Activated T-helper 1 cell treated with anti-CD3 and anti-CD28 coated beads, Interleukin-2, amount 50 U/mL, for 16 hours (primary cell): Measurements from ENCODE around the gene CAMTA1.

Source experiments
- DNase-seq, 2 donors: peaks; one replicate each; pipeline ENCODE4 v3.0.0-alpha.2; 2020; ENCODE audit warnings: low read depth in 1 of 2, low spot score in 1 of 2

CAMTA1 gene

DNA sequence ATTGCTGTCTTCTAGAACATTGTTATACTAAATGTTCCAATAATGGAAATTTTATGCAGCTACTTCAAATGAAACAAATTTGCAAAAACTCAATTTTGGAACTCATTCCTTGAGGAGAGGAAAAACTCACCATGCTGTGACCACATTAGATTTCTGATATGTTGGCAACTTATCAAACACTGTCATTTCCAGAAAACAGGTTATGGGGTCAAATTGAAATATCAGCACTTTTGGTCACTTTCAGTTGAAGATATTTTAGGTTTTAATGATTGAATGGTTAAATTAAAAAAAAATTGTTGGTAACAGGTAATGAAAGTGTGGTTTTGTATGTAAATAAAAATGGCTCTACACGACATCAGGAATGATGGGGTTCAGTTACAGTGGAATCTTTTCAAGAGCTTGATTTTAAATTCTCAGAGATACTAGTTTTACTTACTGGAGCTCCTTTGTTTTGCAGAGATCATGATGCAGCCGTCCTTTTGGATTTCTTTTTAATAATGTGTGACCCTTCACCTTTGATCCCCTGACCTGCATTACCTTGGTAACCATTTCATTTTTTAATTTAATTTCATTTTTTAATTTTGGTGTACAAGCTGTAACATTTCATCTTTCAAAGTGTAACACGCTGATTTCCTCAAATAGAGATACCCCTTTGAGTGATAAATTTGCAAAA is 86.2 kb downstream of the CAMTA1 start:
- no peak for DNase-seq

DNA sequence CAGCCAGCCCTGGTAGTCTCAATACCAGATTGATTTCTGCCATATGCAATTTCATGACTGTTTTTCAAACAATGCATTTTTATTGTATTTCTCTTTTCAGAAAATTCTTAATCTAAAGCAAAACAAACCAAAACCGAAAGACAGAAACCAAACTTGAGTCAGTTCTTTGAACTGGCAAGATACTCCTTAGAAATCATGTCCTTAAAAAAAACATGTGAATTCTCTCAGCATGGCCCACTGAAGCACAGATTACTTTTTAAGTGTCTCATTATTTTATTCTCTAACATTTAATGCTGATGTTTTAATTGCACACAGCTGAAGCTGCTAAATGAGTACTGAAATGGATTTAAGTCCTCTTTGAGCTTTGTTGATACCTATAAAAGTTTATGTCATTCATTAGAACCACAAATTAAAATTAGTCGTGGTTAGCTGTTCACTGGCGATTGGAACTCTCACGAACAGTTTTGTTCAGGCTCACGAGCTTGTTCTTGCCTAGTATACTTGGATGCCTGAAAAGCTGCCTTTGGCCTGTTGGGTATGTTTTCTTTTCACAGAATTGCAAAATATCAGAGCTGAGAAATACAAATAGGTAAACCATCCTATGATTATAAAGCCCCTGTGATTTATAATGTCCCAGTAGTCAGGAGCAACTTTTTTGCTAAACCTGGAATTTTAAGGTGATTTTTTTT is 87.5 kb downstream of the CAMTA1 start:
- DNase-seq, result no peak

DNA sequence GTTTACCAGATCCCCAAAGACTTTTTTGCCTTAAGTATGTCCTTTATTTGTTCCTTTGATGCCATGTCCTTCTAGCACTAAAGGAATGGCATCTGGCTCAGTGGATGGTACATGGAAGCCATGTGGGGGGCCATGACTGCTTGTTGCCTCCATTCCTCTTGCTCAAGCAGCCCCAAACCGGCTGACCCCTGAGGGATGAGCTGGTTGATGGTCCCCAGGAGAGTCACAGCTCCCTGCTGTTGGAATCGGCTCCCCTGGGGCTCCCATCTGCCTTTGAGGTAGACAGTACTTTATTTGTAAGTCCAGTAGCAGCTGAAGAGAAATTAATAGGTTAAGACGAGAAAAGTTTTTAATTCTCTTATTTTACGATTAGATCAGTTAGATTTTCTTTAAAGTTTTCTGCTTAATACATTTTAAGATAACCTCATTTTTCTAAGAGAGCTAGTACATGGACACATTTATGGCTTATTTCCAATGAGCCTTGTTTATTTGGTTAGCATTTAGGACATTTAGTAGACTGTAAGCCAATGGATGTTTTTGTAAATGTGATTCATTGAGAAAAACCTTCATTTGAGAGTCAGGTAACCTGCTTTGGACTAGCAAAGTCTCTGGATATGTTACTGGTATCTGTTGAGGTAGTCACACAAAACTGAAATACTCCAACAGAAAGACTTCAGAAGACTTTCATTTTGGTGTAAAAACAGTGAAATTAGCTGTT is 88.2 kb downstream of the CAMTA1 start:
- no peak for DNase-seq

DNA sequence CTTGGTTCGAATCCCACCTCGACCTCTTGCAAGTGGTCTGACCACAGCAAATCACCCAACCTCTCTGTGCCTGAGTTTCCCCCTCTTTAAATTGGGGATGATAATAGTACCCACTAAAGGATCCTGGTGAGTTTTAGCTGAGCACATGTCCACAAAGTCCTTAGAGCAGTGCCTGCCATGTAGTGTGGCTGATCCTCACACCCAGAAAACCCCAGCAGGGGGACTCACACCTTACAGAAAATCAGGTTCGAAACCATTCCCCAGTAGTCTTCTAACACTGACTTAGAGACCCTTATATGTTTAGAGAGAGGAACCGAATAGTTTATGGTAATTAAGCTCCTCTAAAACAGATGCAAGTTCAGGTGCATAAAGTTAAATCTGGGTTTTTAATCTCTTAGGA is 89.0 kb downstream of the CAMTA1 start:
- no peak for DNase-seq

DNA sequence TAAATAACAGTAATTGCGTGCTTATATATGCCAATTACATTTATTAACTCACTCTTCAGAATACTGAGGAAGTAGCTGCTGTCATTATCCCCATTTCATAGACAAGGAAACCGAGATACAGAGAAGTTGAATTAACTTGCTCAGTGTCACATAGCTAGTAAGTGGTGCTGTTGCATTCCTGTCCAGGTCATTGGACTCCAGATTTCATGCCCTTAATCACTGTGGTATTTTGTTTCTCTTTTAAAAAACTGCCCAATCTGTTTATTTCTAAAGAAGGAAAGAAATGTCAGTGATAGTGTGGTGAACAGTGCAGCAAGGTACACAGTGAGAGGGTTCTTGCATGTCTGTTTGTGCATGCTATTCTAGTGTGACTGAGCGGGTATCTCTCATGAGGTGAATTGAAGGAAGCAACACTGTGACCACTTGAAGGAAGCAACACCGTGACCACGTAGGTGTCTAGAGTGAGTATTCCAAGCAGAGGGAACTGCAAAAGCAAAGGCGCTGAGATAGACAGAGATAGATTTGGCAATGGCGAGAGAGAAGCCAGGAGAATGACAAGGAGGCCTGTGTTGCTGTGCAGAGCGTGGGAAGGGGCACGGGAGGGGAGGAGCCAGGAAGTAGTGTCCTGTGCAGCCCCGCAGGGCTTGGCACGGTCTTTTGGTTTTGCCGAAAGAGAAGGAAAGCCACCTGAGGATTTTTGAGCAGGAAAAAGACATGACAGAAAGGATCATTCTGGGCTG is 95.9 kb downstream of the CAMTA1 start:
- DNase-seq, result no peak

DNA sequence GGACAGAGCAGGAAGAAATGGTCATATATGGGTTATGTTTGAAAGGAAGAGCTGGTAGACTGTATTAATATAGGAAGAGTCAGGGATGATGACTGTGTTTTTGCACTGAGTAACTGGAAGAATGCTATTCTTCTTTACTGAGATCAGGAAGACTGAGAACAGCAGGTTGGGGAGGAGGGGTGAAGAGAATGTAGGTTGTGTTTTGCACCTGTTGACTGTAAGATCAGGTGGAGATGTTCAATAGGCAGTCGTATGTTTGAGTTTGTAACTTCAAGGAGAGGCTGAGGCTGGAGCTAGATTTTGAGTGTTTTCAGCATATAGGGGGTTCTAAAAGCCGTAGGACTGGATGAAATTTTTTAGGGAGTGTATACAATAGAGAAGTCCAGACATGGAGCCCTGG is 97.2 kb downstream of the CAMTA1 start:
- no peak for DNase-seq

DNA sequence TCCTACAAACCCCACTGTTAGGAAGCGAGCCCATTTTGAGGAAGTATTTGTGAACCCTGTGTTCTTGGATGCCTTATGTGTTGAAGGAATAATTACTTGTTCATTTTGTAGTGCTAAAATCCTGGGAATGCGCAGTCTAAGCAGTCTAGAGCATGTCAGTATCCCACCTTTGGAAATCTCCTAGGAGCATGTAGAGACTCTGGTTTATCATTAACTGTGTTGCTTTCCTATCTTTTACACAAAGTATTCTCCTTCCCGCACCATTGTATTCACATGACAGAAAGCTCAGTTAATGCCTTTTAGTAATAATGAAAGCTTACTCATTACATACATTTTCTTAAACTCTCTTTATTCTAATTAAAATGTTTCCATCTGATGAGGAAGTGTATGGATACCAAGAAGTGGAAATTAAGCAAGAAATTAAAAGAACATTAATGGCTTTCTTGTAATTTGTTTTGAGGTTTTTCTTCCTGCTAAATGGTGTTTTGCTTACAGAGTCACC is 99.4 kb downstream of the CAMTA1 start:
- no peak for DNase-seq

DNA sequence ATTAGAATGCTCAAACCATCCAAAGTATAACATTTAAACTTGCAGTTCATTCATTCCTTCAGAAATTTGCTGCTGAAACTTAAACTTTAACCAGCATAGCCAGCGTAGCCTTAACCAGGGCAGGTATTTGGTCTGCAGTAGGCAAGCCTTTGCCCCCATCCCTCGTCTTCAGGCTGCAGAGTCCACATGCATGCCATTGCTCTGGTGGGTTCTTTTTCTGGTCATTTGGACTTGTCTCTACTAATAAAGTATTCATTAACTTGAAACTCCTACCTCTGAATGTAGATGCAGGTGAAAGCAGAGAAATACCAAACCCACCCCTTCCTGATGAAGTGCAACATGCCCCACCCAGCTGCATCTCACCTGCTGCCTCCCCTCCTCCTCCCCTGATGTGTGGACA is 100.2 kb downstream of the CAMTA1 start:
- no peak for DNase-seq

DNA sequence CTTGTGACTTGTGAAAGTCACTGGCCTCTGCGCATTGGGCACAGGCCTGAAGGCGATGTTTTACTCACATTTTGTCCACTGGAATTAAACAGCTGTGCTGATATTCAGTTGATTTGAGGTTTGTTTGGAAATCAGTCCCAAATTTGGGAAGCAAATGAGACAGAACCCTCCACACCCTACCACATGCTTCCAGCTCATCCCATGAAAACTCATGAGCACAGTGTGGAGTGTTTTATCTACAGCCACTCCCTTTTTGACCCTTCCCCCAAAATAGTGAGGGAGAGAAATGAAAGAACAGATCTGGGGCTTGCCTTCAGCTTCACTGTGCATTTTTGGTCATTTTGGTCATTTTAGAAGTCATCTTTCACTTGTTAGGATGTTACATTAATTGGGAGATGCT is 101.3 kb downstream of the CAMTA1 start:
- DNase-seq, result no peak

DNA sequence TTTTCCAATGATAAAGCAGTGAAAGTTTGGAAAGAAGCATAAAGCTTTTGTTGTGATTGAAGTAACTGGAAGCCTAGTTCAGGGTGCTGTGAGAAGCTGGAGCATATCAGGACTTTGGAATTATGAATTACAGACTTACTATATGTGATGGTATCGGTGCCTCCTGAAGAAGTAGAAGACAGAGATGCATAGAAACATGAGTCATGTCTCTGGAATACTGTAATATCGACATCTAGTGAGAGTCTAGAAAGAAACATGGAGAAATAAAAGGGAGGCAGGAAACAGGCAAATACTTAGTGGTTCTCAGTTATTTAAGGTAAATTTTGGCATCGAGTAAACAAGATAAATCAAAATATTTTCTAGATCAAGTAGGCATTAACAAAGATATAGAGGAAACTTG is 103.0 kb downstream of the CAMTA1 start:
- no peak for DNase-seq

DNA sequence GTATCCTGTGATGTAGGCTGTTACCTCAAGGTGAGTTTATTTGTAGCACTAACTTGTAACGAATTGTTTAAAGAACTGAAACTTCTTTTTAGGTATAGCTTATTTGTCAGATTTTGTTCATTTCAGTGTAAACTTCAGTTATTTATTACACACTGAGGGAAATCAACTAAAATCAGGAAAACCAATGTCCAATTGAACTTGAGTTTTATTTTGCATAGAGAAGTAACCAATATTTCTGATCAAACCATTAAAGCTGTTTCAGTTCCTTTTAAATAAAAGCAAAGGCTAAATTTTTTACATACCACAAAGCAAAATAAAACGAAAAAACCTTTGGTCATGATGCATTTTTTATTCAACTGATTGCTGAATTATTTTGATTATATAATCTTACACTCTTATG is 103.6 kb downstream of the CAMTA1 start:
- no peak for DNase-seq

DNA sequence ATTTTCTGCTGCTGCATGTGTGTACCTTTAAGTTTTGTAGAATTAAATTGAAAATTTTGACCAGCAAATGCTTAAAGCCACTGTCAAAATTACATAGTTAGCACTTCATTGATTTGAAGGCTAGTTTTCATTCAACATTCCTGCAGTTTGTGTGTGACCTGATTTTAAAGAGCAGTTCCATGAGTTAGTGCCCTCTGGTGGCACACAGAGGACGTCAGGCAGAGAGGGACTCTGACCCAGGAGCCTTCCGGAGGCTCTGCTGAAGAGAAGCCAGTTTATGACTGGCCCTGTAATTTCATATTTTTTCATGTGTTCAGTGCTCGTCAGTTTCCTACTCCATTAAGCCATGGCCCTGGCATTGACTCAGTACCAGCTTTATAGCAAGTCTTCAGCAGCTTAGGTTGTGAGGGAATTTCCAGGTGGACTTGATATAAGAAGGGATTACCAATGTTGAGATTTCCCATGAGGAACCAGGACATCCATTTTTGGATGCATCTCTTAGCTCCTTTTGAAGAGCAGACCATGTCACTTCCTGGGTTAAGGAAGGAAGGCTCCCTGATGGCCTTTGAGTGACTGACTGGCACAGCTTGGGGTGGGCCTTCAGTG is 104.7 kb downstream of the CAMTA1 start:
- DNase-seq, result peak in 1 of 2 donors; percentile 4

DNA sequence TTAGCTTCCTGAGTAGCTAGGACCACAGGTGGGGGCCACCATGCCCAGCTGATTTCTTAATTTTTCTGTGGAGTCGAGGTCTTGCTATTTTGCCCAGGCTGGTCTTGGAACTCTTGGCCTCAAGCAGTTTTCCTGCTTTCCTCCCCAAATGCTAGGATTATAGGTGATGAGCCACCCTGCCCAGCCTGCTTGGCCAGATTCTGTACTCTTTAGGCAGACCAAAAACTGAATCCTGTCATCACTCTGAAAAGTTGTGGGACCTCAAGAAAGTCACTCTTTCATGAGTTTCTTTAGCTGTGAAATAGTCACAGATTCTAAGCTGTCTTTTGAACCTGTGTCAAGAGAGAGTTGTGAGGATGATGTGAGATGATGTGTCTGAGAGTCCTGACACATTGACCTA is 105.4 kb downstream of the CAMTA1 start:
- no peak for DNase-seq

DNA sequence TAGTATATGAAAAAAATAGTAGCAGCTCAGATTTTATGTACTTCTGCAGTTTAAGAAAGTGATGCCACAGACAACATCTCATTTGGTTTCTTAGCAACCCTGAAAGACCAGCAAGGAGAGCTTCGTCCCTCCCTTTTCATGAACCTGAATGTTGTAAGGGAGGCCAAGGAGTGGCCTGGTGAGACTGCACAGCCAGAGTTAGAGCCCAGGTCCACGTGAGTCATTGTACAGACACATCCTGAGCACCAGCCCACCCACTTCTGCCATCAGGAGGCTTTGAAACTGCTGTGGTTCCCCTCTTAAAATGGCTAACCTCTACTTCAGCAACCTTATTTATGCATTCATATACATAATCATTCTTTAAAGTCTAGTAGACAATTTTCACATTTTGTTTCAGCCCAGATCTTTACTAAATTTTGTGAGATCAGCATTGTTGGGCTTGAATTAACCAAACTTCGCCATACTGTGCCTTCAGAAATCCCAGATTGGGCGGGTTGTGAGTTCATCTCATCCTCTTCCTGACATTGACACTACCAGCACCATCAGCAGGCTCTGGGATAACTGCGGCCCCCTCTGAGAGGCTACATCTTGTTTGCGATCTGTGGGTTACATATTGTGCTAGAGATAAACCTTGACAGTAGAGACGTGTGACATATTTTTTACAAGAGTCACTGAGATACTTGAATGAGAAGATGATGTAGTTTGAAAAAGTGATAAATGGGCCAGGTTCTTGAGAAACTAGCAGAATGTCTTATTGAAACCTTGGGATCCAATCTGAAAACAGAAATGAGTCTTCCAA is 106.7 kb downstream of the CAMTA1 start:
- DNase-seq, result no peak

DNA sequence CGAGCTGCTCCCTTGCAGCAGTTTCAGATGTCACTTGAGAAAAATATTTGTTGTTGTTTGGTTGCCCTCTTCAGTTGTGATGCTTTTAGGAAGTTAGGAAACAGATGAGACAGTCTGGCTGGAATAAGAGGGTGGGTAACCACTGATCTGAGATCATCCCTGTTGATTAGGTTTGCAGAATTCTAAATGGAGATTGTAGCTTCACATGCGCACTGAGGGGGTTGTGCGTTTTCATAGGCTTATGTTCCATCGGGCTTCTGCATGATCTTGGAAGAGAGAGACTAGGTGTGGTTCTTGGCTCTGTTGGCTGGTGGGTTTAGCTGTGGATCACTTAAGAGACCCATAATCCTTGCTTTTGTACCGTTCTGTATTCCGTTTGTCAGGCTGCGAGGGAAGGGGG is 108.1 kb downstream of the CAMTA1 start:
- no peak for DNase-seq

DNA sequence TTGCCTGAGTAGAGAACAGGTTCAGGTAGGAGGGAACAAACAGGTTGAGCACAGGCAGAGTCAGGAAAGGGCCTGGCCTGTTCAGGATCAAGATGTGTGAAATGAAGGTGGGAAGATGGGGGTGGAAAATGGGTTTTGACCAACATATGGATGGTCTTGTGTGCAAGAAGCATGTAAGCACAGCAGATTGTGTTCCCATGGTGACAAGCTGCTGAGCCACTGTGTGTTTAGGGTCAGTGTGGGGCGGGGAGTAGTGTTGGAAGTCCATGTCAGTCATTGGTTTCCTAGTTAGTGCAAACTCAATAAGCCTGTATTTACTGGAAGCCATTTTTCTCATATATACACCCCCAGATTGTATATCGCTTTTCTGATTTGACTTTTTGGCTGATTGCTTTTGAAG is 111.9 kb downstream of the CAMTA1 start:
- DNase-seq, result no peak

DNA sequence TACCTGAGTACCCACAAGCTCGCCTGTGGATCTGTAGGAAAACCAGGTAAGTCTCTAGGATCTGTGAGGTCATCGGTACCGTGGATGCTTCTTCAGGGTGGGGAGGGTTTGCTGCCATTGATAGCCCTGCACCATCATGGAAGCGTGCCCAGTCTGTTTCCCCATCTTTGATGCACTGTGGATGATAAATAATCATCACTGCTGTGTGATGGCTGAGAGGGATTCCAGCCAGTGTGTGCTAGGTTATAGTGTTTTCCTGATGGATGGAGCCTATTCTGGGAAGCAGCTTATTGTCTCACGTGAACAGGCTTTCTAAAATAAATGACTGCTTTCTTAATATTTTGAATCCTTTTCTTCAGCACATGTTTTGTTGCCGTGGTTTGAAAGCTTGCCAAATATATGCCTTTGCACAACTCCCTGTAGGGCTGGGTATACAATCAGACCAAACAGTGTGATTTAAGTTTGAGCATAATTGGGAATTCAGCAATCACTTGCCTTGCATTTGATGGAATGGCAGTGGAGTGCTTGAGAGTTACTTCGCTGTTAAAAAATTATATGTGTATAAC is 113.8 kb downstream of the CAMTA1 start:
- DNase-seq, result no peak

DNA sequence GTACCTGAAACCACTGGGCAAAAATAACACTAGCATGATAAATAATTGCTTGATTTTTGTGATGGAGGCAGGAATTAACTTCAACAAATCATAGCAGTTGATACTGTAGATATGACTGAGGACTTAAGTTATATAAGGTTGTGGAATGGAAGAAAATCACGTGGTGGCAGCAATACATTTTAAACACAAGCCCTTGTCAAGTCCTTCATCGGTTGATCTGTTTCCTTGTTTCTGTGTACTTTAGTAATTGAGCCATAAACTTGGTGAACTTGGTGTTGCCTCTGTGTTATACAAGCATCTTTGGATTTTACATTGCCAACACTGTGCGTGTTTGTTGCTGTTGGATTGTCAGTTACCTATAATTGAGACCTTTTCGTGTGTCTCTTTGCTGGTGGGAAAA is 114.4 kb downstream of the CAMTA1 start:
- DNase-seq, result no peak

DNA sequence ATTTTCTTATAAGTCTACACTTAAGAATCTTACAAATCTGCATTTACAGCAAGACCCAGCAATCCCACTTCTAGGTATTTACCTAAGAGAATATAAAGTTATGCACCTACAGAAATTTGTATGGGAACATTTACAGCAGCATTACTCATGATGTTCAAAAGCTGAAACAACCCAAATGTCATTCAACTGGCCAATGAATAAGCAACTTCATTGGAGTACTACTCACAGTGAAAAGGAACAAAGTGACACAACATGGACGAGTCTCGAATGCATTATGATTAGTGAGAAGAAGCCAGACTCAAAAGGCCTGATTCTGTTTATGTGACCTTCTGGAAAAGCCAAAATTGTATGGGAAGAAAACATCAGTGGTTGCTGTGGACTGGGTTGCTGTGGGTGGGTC is 116.9 kb downstream of the CAMTA1 start:
- DNase-seq, result no peak
